T-helper 2 cell treated with Interferon-gamma antibody and Interleukin-4, amounts not matched to agents 5 μg/mL and 100 μg/mL, for 36 hours (primary cell): Measurements from ENCODE around the gene NELFA.

ENCODE experiments used
- DNase-seq: peaks from one replicate; pipeline ENCODE4 v3.0.0; 2021; ENCODE audit warnings: low spot score
- H3K27ac Mint-ChIP-seq: one replicate; pipeline ENCODE4 v1.8.0; 2021; ENCODE audit warnings: mild to moderate bottlenecking, mixed read lengths
- H3K27me3 Mint-ChIP-seq: one replicate; pipeline ENCODE4 v1.8.0; 2021; ENCODE audit warnings: low read depth, mixed read lengths
- H3K36me3 Mint-ChIP-seq: one replicate; pipeline ENCODE4 v1.8.0; 2021; ENCODE audit warnings: low read depth, mixed read lengths
- H3K4me1 Mint-ChIP-seq: one replicate; pipeline ENCODE4 v1.8.0; 2021; ENCODE audit warnings: low read depth, mixed read lengths
- H3K4me3 Mint-ChIP-seq: one replicate; pipeline ENCODE4 v1.8.0; 2022; ENCODE audit warnings: mild to moderate bottlenecking, moderate library complexity, mixed read lengths
- H3K9me3 Mint-ChIP-seq: one replicate; pipeline ENCODE4 v1.8.0; 2021; ENCODE audit warnings: mixed read lengths

Gene NELFA

DNA sequence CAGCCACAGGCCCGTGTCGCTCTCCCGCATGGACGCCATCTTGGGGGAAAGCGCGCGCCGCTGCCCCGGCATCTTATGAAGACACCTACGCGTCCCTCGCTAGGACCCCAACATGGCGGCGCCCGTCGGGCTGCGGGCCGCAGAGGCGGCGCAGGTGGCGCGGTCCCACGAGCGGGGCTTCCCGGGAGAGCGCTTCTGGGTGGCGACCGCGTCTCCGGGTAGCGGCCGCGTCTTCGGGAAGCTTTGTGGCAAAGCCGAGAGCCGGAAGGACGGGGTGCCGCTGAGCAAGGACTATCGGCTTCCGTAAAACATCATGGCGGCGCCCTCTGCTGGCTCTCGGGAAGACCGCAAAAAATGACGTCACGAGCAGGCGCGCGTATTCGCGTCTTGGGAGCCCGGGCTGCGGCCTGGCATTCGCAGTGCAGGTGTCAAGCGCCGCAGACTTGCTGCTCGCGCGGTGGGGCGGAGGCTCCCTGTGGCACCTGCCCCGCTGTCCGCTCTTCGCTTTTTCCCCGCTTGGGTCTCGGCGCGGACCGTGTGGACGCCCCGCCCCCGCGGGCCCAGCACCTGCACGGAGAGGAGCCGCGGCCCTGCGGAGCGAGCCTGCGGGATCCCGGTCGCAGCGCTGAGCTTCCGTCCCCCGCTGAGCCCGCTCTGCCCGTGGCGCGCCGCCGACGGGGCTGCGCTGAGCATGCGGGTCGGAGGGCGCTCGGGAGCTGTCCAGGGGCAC is at the start of gene NELFA:
Gene NELFA (minus strand): TSS at position 54 of the 730 bp plus-strand sequence. CDS start 15 bp downstream, at position 39.
- Mint-ChIP-seq H3K4me3 (peak within 1 kb of the TSS; percentile 91), H3K27ac (peak within 1 kb of the TSS; percentile 91), H3K4me1 (peaks cover 28% of the 10 kb centered on the region), H3K27me3 (peaks cover 12% of the 10 kb centered on the region), H3K36me3 (peaks cover 13% of the 10 kb centered on the region), H3K9me3 (no peaks in the 10 kb centered on the region)
- DNase-seq = peak; percentile 93

DNA sequence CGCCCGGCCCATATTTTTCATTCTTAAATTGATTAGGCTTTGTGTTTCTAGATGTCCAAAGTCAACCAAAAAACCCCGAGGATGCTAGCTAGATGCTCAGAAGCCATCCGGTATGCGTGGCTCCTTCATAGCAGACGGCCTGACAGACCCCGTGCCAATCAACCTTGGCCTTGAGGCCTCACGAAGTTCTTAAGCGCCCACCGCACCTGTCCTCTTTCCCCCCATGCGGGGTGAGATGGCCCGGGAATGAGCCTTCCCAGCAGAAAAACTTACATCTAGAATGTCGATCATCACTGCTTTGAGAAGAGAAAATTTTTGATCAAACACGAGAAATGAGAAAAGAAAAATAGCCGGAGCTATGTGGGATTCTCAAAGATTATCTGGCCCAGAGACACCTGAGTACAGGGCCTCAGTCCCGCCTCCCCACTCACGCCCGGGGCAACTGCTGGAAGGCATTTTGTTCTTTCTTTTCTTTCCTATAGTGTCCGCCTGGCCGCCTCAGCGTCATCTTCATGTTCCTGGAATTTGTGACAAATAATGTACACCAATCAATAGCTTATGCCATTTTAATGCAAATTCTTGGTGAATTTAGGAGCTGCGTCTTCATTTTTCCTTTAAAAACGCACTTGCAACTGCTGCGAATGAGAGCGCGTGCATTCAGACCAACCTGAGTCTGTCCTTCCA is 48.8 kb upstream of the NELFA start:
- H3K27me3 Mint-ChIP-seq = peaks cover 37% of the 10 kb centered on the region
- peak overlapping the region; percentile 70 for H3K4me3 Mint-ChIP-seq

DNA sequence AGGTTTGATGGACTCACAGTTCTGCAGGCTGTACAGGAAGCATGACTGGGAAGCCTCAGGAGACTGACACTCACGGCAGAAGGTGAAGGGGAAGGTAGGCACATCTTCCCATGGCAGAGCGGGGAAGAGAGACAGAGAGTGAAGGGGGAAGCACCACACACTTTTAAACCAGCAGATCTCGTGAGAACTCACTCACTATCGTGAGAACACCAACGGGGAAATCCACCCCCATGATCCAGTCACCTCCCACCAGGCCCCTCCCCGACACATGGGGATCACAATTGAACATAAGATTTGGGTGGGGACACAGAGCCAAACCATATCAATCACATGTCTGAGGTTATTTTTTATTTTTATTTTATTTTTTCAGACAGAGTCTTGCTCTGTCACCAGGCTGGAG is 45.4 kb upstream of the NELFA start:
- Mint-ChIP-seq H3K27me3 (peaks cover 48% of the 10 kb centered on the region), H3K9me3 (no peaks in the 10 kb centered on the region), H3K27ac (no peak overlapping the region), H3K4me1 (no peaks in the 10 kb centered on the region), H3K4me3 (no peak overlapping the region), H3K36me3 (no peaks in the 10 kb centered on the region)
- no peak for DNase-seq

More for the DNA sequence above, 48.8 kb upstream of the NELFA start:
- Mint-ChIP-seq H3K27ac (no peak overlapping the region), H3K36me3 (no peaks in the 10 kb centered on the region), H3K9me3 (no peaks in the 10 kb centered on the region), H3K4me1 (no peaks in the 10 kb centered on the region)
- no peak for DNase-seq

DNA sequence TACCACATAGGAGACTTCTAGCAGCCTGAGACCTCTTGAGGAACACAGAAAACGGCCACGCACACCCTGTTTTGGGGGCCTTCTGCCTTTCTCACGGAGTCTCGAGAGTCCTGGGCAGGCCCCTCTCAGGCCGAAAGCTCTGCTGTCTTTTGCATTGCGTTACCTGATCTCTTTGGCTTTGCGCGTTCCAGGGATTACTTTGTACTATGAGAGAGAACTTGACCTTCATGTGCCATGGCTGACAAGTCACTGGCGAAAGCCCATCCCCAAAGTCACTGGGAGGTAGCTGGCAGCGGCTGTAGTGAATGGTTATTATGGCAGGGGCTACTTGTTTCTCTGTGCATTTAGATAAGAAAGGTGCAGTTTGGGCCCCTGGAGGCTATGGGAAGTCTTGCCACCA is 42.3 kb upstream of the NELFA start:
- Mint-ChIP-seq H3K4me3 (no peak overlapping the region), H3K27me3 (peaks cover 35% of the 10 kb centered on the region), H3K4me1 (no peaks in the 10 kb centered on the region), H3K9me3 (no peaks in the 10 kb centered on the region), H3K36me3 (no peaks in the 10 kb centered on the region), H3K27ac (no peak overlapping the region)
- DNase-seq = no peak

DNA sequence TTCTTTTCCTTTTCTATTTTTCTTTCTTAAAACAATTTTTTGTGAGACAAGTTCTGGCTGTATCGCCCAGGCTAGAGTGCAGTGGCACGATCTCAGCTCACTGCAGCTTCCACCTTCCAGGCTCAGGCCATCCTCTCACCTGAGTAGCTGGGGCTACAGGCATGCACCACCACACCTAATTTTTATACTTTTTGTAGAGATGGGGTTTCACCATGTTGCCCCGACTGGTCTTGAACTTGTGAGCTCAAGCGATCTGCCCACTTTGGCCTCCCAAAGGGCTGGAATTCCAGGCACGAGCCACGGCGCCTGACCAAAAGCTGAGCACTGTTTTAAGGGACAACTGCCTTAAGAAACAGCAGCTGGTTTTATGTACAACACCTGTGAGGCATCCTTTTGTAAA is 41.0 kb upstream of the NELFA start:
- DNase-seq = no peak
- no peaks in the 10 kb centered on the region for H3K9me3 Mint-ChIP-seq
- no peak overlapping the region for H3K27ac Mint-ChIP-seq
- H3K4me1 Mint-ChIP-seq = no peaks in the 10 kb centered on the region
- H3K36me3 Mint-ChIP-seq = no peaks in the 10 kb centered on the region
- H3K27me3 Mint-ChIP-seq = peaks cover 33% of the 10 kb centered on the region
- no peak overlapping the region for H3K4me3 Mint-ChIP-seq

DNA sequence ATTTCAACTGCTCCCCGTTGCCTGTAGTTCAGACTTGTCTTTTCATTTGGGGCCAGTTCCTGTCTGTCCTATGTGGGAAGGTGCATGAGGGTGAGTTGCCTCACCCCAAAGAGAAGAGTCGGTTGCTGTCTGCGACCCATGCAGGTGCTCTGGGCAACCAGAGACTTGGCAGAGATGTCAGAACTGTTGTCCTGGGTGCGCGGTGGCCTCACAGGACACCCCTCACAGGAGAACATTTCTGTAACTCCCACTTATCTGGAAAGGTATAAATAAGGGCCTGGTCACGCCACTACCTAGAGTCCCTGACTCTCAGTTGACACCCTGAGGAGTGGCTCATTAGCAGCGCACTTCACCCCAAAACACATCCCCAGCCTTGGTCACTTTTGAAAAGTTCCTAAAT is 40.6 kb upstream of the NELFA start:
- no peaks in the 10 kb centered on the region for H3K36me3 Mint-ChIP-seq

DNA sequence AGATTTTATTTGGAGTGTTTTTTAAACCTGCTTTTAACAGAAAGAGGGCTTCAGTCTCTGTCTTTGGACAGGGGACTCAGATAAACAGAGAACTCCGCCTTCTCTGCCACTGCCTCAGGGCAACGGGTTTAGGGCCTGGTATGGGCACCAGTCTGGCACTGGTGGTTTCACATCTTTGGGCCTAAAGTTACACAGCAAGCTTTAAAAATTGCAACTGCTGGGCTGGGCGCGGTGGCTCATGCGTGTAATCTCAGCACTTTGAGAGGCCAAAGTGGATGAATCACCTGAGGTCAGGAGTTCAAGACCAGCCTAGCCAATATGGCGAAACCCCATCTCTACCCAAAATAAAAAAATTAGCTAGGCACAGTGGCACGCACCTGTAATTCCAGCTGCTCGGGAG is 40.1 kb upstream of the NELFA start:
- Mint-ChIP-seq H3K4me3 (no peak overlapping the region), H3K9me3 (no peaks in the 10 kb centered on the region), H3K27me3 (peaks cover 28% of the 10 kb centered on the region), H3K27ac (no peak overlapping the region), H3K4me1 (no peaks in the 10 kb centered on the region), H3K36me3 (no peaks in the 10 kb centered on the region)
- no peak for DNase-seq

More for the DNA sequence above, 40.6 kb upstream of the NELFA start:
- no peak overlapping the region for H3K4me3 Mint-ChIP-seq
- no peak overlapping the region for H3K27ac Mint-ChIP-seq
- peaks cover 33% of the 10 kb centered on the region for H3K27me3 Mint-ChIP-seq
- no peaks in the 10 kb centered on the region for H3K9me3 Mint-ChIP-seq
- no peaks in the 10 kb centered on the region for H3K4me1 Mint-ChIP-seq
- DNase-seq = no peak

DNA sequence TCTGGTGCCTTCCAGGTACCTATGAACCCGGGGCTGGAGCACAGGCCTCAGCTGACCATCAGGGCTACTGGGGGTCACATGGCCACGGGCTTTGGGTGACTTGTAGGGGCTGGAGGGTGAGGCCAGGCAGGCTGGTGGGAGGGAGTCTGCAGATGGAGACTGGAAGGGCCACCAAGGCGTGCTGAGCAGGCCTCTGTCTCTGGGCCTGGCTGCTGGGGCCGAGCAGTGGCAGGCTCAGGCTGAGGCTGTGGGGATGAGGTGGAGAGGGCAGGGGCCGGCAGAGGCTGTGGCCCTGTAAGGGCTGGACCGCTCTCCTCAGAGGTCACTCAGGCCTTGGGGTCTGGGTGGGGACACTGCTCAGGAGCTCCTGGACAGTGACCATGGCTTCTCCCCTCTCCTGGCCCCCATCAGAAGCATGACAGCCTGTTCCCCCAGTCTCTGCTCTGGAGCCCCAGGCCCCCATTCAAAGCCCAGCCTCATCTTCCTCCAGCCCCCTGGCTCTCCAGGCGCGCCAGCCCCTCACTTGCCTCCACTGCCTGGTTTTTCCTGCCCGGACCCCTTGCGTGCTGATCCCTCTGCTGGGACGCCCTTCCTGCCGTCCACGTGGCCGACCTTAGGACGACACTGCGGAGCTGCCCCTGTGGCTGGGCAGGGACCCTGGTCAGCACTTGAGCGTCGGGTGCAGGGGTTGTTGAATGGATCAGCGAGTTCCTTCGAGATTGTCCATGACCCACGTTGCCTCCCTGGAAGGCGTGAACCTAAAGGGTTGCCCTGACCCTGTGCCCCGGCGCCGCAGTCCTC is 39.2 kb upstream of the NELFA start:
- Mint-ChIP-seq H3K4me3 (no peak overlapping the region), H3K27ac (no peak overlapping the region), H3K9me3 (no peaks in the 10 kb centered on the region), H3K4me1 (no peaks in the 10 kb centered on the region), H3K27me3 (peaks cover 28% of the 10 kb centered on the region), H3K36me3 (no peaks in the 10 kb centered on the region)
- no peak for DNase-seq

DNA sequence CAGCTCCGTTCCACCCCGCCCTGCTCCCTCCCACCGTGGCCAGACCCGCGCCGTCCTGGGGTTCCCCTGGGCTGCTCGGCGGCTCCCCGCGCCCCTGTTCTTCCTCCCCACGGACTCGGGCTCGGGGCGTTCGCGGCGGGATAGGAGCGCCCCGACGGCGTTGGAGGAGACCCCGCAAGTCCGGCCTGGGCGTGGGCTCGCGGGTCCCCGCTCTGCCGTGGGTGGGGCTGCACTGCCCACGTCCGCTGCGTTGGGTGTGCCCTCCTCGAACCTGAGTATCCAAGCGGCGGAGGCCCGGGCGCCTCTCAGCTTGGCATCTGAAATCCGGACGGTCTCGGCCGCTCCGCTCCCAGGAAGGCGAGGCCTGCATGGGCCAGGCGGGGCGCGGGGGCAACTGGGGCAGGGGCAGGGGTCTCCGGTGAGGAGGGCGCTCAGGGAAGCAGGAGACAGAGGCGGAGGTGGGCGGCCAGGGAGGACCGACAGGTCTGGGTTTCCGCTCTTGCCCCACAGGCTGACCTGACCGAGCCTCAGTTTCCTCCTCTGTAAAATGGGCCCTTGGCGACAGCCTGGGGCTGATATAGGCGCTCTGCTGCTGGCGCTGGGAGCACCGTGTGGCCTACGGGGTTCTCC is 38.4 kb upstream of the NELFA start:
- no peak for DNase-seq
- Mint-ChIP-seq H3K27ac (no peak overlapping the region), H3K9me3 (no peaks in the 10 kb centered on the region), H3K4me3 (no peak overlapping the region), H3K27me3 (peaks cover 26% of the 10 kb centered on the region), H3K36me3 (no peaks in the 10 kb centered on the region), H3K4me1 (no peaks in the 10 kb centered on the region)

DNA sequence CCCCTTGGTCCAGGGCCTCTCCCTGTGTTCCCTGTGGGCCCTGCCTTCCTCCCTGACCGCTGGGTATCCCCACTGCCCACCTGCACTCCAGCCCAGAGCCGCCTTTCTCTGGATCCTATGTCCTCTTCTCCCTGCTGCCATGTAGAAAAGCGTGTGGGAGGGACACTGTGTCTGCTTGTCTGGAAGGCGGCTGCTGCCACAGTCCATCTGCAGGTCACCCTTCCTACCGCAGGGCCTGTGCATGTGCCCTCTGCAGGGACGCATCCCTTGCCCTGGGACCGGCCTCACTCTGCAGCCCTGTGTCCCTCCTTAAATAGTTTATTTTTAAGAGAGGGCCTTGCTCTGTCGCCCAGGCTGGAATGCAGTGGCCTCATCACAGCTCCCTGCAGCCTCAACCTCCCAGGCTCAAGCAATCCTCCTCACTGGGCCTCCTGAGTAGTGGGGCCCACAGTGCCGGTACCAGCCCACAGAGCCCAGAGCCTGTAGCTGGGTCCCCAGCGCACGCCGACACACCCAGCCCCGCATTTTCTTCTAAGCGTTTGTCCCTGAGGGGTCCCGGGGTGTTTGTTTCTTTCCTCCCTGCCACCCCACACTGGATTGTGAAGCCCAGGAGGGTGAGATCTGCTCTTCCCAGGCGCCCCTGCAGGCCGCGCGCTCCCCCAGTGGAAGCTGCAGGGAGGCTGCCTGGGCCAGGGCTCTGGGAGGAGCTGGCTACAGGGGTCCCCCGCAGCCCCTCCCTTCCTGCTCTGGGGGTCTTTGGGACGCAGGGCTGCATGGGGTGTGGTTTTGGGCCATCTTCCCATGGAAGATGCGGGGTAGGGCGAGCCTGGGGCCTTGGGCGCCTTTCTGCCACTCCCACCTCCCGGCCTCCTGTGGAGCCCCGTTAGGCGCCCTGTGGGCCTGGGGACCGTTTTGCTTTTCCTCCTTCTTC is 37.5 kb upstream of the NELFA start:
- Mint-ChIP-seq H3K27me3 (peaks cover 24% of the 10 kb centered on the region), H3K9me3 (no peaks in the 10 kb centered on the region), H3K4me3 (no peak overlapping the region), H3K4me1 (no peaks in the 10 kb centered on the region), H3K27ac (no peak overlapping the region), H3K36me3 (no peaks in the 10 kb centered on the region)
- no peak for DNase-seq

DNA sequence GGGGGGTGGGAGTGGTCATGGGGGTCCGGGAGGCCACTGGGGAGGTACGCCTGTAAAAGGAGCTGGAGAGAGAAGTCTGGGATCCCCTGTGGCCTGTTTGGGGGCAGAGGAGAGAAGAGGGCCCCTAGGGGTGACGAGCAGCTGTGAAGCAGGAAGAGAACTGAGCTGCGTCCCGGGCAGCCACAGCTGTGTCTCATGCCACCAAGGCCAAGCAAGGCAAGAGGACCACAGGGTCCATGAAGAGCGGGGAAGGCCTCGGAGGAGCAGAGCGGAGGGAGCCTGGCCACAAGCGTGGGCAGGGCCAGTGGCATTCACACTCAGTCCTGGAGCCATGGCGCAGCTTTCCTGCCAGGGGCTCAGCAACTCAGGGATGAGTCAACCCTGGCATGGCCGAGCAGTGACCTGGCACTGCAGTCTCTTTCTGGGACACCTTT is 36.8 kb upstream of the NELFA start:
- Mint-ChIP-seq H3K27me3 (peaks cover 17% of the 10 kb centered on the region), H3K4me3 (no peak overlapping the region), H3K27ac (no peak overlapping the region), H3K9me3 (no peaks in the 10 kb centered on the region), H3K4me1 (no peaks in the 10 kb centered on the region), H3K36me3 (no peaks in the 10 kb centered on the region)
- DNase-seq = no peak

DNA sequence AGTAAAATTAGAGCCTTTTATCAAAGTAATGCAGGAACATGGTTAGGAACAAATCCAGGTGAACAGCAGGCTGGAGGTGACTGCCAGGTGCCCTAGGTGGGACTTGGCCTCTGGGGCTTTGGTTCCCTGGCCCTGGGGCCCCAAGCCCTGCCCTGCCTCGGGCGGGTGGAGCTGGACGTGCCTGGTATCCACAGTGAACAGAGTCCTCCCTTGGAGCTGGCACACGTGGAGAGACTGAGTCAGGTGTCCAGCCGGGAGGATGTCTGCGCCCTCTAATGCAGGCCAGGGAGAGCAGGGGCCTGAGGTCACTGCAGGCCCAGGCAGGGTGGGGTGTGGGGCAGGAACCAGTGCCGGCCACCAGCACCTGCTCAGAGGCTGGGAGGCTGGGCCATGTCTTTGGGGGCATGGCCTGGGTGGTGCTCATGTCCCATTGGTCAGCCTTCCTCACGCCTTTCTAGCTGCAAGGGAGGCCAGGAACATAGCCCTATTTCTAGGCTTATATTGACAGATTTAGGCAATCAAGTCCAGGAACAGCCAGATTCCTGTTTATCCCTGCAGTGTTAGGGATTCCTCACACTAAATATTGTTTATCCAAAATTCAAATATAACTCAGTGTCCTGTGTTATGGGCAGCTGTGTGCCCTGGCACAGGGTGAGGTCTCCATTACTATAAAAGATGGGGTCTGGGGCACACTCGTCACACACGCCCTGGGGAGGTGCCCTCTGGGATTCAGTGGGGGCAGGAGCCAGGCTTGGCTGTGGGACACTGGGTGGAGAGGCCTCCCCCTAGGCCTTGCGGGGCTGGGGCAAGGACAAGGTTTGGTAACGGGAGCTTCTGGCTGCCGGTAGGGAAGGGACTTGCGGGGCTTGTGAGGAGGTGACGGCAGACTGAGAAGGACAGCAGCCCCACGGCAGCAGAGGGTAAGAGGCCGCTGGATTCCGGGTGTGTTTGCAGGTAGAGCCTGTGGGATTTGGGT is 36.1 kb upstream of the NELFA start:
- peaks cover 22% of the 10 kb centered on the region for H3K27me3 Mint-ChIP-seq
- DNase-seq = no peak
- peaks cover under 1% of the 10 kb centered on the region for H3K4me1 Mint-ChIP-seq
- no peaks in the 10 kb centered on the region for H3K36me3 Mint-ChIP-seq
- no peak overlapping the region for H3K4me3 Mint-ChIP-seq
- H3K27ac Mint-ChIP-seq = no peak overlapping the region
- no peaks in the 10 kb centered on the region for H3K9me3 Mint-ChIP-seq
